Measurements from ENCODE around the gene GNG12. TPM values are rescaled to one million over a fixed set of nuclear protein-coding genes. Genes with fewer than 3 reads are reported as not detected.
A peak's percentile ranks its signal among the peaks of the same experiment; 100 is the strongest.

GNG12 gene
- total and polyA plus RNA-seq, 11 donors = 7.7 to 80.2 (median 44.6) TPM

GRCh38 chr1:67839826-67840225, 6.6 kb upstream of the GNG12 start:
- no peaks in the 10 kb centered on the region for H3K9me3 ChIP-seq
- intact Hi-C loops (cut with DNase I) = loop anchor here in 9 of 10 donors (5.0 to 10.0 kb wide), 6 partner anchors 63 to 375 kb away; partner anchors contain the start of gene GADD45A (in 3 of the 9)
- H3K27me3 ChIP-seq = peaks cover 0 to 6% (median 0%) of the 10 kb centered on the region in 9 donors
- peaks cover 0 to 20% (median 10%) of the 10 kb centered on the region in 12 donors for H3K4me1 ChIP-seq
- H3K36me3 ChIP-seq = no peaks in the 10 kb centered on the region
- WGBS, 4 donors = 86 to 96% (median 91%) methylated on average over 2 of the region's 2 CpGs
- DNase-seq (no peak), ATAC-seq (no peak)
- H3K27ac ChIP-seq = no peak overlapping the region
- no peak overlapping the region for H3K4me3 ChIP-seq
- no peak for TF ChIP-seq CTCF (IDR thresholded peaks at IDR 0.05)
- no peak for TF ChIP-seq POLR2A (IDR thresholded peaks at IDR 0.05)

GRCh38 chr1:67838180-67838910, 5.1 kb upstream of the GNG12 start:
- H3K36me3 ChIP-seq = no peaks in the 10 kb centered on the region
- peak overlapping the region in 2 of 12 donors; percentile 10 to 45 for H3K27ac ChIP-seq
- H3K27me3 ChIP-seq = peaks cover 0 to 19% (median 0%) of the 10 kb centered on the region in 9 donors
- intact Hi-C loops (cut with DNase I) = loop anchor here in 6 of 10 donors (10.0 kb wide), 4 partner anchors 154 to 376 kb away; partner anchors contain the start of gene GADD45A (in 3 of the 6)
- no peak overlapping the region for H3K4me3 ChIP-seq
- ATAC-seq = no peak
- DNase-seq = no peak
- WGBS, 4 donors = 60 to 73% (median 68%) methylated on average over 5 of the region's 5 CpGs
- peaks cover 0 to 24% (median 10%) of the 10 kb centered on the region in 12 donors for H3K4me1 ChIP-seq
- no peaks in the 10 kb centered on the region for H3K9me3 ChIP-seq
- TF ChIP-seq POLR2A (IDR thresholded peaks at IDR 0.05) = no peak
- no peak for TF ChIP-seq CTCF (IDR thresholded peaks at IDR 0.05)

GRCh38 chr1:67836769-67837168, 3.5 kb upstream of the GNG12 start:
- TF ChIP-seq POLR2A (IDR thresholded peaks at IDR 0.05) = no peak
- TF ChIP-seq CTCF (IDR thresholded peaks at IDR 0.05) = no peak
- no peaks in the 10 kb centered on the region for H3K9me3 ChIP-seq
- H3K36me3 ChIP-seq = no peaks in the 10 kb centered on the region
- 80 to 91% (median 88%) methylated on average over 2 of the region's 2 CpGs for WGBS, 4 donors
- peaks cover 0 to 32% (median 11%) of the 10 kb centered on the region in 12 donors for H3K4me1 ChIP-seq
- H3K27ac ChIP-seq = no peak overlapping the region
- no peak for DNase-seq
- intact Hi-C loops (cut with DNase I) = loop anchor here in 6 of 10 donors (10.0 kb wide), 4 partner anchors 152 to 378 kb away; partner anchors contain the start of gene GADD45A (in 3 of the 6)
- no peak for ATAC-seq
- no peak overlapping the region for H3K4me3 ChIP-seq
- peaks cover 0 to 34% (median 0%) of the 10 kb centered on the region in 9 donors for H3K27me3 ChIP-seq

GRCh38 chr1:67835663-67836452, 2.6 kb upstream of the GNG12 start:
- Histone ChIP-seq H3K9me3 (no peaks in the 10 kb centered on the region), H3K27ac (no peak overlapping the region), H3K4me3 (no peak overlapping the region), H3K4me1 (peaks cover 0 to 40% (median 11%) of the 10 kb centered on the region in 12 donors), H3K36me3 (no peaks in the 10 kb centered on the region), H3K27me3 (peaks cover 0 to 42% (median 0%) of the 10 kb centered on the region in 9 donors)
- intact Hi-C loops (cut with DNase I) = loop anchor here in 6 of 10 donors (10.0 kb wide), 4 partner anchors 151 to 379 kb away; partner anchors contain the start of gene GADD45A (in 3 of the 6)
- WGBS, 4 donors = 32 to 75% (median 61%) methylated on average over 3 of the region's 3 CpGs
- DNase-seq (no peak), ATAC-seq (no peak)
- TF ChIP-seq POLR2A (IDR thresholded peaks at IDR 0.05) (no peak), CTCF (IDR thresholded peaks at IDR 0.05) (no peak)

Data from heart left ventricle (tissue), 16 donors.